GM04504 (cell line): ENCODE results near the gene TMEM108.

ENCODE experiments used
- DNase-seq: peaks from one replicate; pipeline ENCODE4 v3.0.0-alpha.2; 2012; ENCODE audit warnings: low read depth

Gene TMEM108

GRCh38 chr3:133354721-133355120 lies 316.5 kb downstream of the TMEM108 start:
- DNase-seq = no peak

- DNase-seq = no peak
Observed at GRCh38 chr3:133360476-133360875, 322.3 kb downstream of the TMEM108 start.

- no peak for DNase-seq
Observed at GRCh38 chr3:133361011-133361410, 322.8 kb downstream of the TMEM108 start.

GRCh38 chr3:133361435-133361834 lies 323.2 kb downstream of the TMEM108 start:
- DNase-seq = no peak

- DNase-seq = no peak
Observed at GRCh38 chr3:133362539-133362938, 324.3 kb downstream of the TMEM108 start.

- no peak for DNase-seq
Observed at GRCh38 chr3:133364704-133365103, 326.5 kb downstream of the TMEM108 start.

GRCh38 chr3:133366921-133367320 lies 328.7 kb downstream of the TMEM108 start:
- no peak for DNase-seq

- no peak for DNase-seq
Observed at GRCh38 chr3:133367403-133367802, 329.2 kb downstream of the TMEM108 start.

GRCh38 chr3:133367956-133368355 lies 329.8 kb downstream of the TMEM108 start:
- no peak for DNase-seq

GRCh38 chr3:133368371-133369067 lies 330.3 kb downstream of the TMEM108 start:
- DNase-seq = no peak

- no peak for DNase-seq
Observed at GRCh38 chr3:133369068-133369440, 330.9 kb downstream of the TMEM108 start.

- DNase-seq = no peak
Observed at GRCh38 chr3:133371181-133371580, 333.0 kb downstream of the TMEM108 start.

GRCh38 chr3:133371676-133372075 lies 333.5 kb downstream of the TMEM108 start:
- DNase-seq = no peak

- DNase-seq = no peak
Observed at GRCh38 chr3:133374708-133375402, 336.7 kb downstream of the TMEM108 start.

GRCh38 chr3:133375403-133375745 lies 337.2 kb downstream of the TMEM108 start:
- no peak for DNase-seq

- DNase-seq = no peak
Observed at GRCh38 chr3:133376810-133377209, 338.6 kb downstream of the TMEM108 start.

- peak; percentile 3 for DNase-seq
Observed at GRCh38 chr3:133377396-133377795, 339.2 kb downstream of the TMEM108 start.

GRCh38 chr3:133379926-133380325 lies 341.7 kb downstream of the TMEM108 start:
- no peak for DNase-seq

- DNase-seq = no peak
Observed at GRCh38 chr3:133380481-133381225, 342.5 kb downstream of the TMEM108 start.

- DNase-seq = no peak
Observed at GRCh38 chr3:133381346-133382109, 343.3 kb downstream of the TMEM108 start.

- DNase-seq = no peak
Observed at GRCh38 chr3:133383175-133383574, 345.0 kb downstream of the TMEM108 start.

GRCh38 chr3:133383741-133384140 lies 345.6 kb downstream of the TMEM108 start:
- DNase-seq = no peak
